Activated CD4-positive, alpha-beta T cell treated with anti-CD3 and anti-CD28 coated beads for 48 hours (primary cell): ENCODE measurements around the gene NUDT16.
"Not testable (repeated sequence)": the region's sequence is repeated elsewhere in the genome, so short reads cannot be mapped to it uniquely, and the experiment has no call there.

Experiments
- DNase-seq: peaks from one replicate; pipeline ENCODE4 v3.0.0-alpha.2; 2020

NUDT16 gene

DNA sequence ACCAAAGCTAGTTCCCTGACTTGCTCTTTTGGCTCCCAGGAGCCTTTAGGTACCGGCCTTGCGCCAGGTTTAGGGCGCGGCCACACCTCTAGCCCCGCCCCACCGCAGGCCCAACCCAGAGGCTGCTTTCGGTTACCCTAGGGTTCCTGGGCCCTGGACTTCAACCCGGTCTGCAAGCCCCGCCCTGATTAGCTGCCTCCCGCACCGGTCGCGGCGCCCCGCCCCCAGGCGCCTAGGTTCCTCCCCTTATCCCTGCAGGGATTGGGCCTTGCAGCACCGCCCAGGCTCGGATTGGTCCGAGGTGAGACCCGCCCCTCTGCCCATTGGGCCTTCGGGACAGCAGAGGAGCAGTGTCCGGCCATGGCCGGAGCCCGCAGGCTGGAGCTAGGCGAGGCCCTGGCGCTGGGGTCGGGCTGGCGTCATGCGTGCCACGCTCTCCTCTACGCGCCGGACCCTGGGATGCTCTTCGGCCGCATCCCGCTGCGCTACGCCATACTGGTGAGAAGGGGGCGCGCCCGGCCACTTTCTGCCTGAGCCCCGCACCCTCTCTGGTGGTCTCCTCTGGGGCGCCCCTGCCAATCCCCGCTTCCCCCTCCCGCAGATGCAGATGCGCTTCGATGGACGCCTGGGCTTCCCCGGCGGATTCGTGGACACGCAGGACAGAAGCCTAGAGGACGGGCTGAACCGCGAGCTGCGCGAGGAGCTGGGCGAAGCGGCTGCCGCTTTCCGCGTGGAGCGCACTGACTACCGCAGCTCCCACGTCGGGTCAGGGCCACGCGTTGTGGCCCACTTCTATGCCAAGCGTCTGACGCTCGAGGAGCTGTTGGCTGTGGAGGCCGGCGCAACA is at the start of gene NUDT16:
TSS of gene NUDT16 (plus strand) at position 330 of the 847 bp plus-strand sequence. CDS start at position 361, 31 bp downstream.
- peak; percentile 98 for DNase-seq

DNA sequence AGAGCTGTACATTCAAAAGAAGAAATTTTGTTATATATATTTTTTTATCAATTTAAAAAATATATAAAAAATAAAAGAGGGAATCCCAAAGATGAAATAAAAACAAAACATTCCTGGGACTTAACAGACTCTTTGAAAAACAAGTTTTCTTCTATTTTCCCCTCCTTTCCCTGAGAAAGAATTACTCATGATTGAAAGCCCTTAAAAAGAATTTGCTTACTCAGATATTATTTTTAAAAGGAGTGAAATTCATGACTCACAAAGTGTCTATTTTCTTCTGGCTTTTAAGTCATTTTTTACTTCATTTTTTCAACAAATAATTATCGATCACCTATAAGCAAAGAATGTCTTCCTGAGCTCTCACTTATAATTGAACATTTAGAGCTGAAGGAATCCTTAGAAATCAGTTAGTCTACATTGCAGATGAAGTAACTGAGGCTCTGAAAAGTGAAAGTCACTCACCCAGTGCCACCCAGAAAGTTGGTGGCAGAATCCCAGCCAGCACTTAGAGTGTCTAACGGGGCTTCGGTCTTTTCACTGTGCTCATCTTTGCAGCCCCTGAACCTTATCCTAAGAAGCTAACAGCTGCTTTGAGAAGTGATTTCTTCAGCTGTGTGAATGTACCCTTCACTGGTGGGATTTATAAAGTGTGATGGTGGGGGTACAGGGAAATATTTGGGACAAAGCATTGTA is 42.5 kb upstream of the NUDT16 start:
- no peak for DNase-seq

DNA sequence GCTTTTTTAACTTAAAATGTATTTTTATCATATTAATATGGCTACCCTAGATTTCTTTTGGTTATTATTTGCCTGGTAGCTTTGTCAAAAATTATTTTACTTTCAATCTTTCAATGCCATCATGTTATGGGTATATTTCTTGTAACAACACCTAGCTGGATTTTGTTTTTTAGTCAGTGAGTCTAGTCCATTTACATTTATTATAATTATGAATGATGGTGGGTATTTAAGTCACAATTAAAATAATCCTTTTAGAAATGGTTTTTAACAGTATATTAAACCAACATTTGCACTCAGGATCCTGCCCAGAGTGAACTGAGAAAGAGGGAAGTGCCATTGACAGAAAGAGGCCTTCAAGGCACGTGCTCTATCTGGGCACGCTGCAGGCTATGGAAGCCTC is 39.8 kb upstream of the NUDT16 start:
- no peak for DNase-seq

DNA sequence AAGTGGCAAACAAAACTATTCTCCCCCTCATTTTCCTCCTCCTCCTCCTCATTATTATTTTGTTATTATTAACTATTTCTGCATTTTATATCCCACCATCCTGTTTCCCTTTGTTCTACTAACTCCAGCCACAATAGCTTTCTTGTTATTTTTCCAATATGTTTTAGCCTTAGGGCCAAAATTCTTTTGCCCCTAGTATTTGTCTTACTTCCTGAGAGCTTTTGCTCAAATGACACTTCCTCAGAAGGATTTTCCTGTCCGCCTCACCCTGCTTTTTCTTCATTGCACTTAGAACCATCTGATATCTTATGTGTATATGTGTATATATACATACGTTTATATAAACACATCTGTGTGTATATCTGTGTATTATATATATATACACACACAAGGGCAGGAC is 32.7 kb upstream of the NUDT16 start:
- no peak for DNase-seq

DNA sequence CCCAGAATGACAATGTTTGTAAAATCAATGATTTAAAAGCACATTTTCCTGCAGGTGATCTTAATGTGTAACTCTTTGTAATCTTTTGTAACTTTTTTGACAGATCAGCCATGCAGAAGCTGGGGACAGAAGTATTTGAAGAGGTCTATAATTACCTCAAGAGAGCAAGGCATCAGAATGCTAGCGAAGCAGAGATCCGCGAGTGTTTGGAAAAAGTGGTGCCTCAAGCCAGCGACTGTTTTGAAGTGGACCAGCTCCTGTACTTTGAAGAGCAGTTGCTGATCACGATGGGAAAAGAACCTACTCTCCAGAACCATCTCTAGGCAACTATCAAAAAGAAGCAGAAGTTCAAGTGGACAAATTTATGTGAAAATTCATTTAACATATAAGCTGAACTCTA is 32.1 kb upstream of the NUDT16 start:
- no peak for DNase-seq

DNA sequence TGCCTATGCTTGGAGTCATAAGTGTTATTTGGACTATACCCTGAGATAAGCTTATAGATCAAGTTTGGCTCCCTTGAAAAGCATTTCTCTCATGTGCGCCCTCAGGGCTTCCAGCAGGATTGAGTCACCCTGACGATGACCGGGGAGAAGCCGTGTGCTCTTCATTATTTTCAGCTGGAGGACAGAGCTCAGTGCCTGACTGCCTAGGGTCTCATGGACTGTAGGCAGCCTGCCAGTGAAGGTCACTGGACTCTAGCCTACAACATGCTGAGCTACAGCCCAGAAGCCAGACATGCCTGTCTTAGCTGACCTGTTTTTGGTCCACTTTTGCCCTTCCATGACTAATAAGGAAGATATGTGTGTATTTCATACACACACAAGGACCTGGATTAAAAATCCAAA is 31.6 kb upstream of the NUDT16 start:
- no peak for DNase-seq

DNA sequence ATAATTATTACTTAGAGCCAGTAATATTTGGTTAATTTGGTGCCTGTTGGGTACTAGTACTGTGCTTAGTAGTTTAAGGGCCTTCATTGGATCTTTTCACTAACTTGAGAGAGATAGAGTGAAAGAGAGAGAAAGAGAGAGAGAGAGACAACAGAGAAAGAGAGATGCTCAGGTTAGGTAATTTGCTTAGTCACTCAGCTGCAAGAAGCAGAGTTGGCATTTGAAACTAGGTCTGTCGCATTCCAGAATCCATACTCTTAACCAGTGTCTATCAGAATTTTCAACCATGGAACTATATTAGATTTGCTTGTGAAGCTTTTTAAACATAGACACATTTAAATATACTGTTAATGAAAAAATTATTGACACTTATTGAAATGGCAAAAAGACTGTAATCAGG is 31.1 kb upstream of the NUDT16 start:
- DNase-seq = no peak

DNA sequence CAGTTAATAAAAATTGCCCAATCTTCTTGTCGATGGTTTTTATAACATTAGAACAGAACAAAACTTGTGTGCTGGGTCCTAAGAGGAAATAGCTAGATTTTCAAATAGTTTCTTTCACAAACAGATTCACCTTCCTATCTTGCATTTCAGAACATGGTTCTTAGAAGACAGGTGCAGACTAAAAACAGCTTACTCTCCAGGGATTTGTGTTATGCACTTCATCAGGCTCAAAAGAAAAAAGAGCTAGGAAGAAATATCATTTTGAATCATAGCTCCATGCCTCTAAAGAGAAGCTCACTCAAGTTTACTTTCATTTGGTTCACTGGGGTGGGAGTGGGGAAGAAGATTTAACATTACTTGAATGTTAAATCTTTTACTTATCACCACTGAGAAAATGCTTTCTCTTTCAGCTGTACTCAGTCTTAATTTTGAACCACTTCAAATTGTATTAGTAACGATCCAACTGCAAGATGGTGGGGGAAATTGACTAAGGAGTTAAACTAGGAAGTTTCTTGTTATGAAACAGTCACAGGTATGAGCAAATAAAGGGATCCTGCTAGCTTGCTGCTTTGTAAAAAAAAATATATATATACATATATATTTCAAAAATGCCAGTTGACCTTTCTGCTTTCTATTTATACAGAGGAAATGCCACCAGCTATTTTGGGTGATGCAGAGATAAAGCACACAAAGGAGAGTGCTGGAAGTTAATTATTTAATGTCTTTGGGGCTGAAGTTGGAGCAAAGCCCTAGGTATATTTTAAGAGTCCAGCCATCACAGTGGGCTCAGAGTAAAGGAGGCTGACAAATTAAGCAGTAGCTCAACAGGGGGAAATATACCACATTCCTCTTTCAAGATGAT is 28.3 kb upstream of the NUDT16 start:
- DNase-seq = no peak

DNA sequence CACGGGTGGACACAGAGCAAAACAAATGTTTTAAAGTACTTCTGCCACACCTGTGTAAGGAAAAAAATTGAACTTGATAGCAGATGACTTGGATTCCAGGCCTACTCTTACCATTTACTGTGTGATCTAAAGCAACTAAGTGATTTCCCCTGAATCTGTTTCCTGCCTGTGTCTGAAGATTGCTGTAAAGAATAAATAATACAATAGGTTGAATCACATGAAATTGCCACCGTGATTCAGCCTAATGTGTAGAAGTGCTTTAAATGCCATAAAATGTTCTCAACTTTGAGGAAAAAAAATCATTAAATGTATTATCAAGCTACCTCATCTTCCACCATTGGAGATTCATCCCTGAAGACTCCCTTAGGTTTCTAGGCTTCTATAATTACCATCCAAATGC is 27.6 kb upstream of the NUDT16 start:
- no peak for DNase-seq

DNA sequence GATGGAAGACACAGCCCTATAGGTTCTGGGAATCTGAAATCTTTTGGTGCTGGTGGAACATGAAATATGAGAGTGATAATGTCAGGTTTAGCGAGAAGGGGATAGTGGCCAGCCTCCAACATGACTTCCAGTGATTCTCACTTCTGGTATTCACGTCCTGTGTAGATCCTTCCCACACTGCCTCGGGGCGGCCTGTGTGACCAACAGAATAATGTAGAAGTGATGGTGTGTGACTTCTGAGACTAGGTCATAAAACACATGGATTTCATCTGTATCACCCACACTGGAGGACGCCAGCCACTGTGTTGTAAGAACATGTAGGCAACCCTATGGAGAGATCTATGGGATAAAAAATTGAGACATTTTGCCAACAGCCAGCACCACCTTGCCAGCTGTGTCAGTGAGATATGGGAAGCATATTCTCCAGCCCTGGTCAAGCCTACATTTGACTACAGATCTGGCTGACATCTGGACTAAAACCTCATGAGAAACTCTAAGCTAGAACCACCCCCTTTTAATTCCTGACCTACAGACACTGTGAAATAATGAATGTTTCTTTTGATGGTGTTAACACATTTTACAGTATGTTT is 25.5 kb upstream of the NUDT16 start:
- no peak for DNase-seq

DNA sequence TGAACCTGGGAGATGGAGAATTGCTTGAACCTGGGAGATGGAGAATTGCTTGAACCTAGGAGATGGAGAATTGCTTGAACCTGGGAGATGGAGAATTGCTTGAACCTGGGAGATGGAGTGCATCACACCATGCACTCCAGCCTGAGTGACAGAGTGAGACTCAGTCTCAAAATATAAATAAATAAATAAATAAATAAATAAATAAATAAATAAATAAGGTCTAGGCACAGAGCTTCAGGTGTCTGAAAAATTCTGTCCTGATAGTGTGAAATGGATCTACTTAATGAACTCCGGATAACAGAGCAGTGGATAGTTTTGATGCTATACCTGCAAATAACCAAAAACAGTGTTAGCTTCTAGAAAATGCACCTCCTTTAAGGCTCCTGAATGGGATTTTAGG is 24.3 kb upstream of the NUDT16 start:
- no peak for DNase-seq

DNA sequence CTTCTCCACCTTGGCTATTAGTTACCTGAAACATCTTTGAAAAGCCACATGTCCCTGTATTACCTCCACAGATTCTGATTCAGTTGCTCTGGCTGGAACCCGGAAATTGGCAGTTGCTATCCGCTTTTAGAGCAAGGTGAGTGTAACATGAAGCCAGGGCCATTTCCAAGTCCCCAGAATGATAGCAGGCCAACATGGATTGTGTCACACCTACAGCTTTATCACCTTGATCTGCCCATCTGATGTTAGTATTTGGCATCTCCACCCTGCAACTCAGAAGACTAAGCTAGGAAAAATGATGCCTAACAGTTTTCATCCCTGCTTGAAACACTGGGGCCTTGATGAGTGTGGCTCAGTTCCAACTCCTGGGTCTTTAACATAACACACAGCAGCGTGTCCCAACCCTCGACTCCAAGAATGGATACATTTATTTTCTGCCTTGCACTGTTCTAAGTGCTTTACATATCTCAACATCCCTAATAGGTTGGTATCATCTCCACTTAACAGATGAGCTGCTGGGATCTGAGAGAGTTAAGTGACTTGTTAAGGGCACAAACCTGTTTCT is 21.3 kb upstream of the NUDT16 start:
- DNase-seq = no peak

DNA sequence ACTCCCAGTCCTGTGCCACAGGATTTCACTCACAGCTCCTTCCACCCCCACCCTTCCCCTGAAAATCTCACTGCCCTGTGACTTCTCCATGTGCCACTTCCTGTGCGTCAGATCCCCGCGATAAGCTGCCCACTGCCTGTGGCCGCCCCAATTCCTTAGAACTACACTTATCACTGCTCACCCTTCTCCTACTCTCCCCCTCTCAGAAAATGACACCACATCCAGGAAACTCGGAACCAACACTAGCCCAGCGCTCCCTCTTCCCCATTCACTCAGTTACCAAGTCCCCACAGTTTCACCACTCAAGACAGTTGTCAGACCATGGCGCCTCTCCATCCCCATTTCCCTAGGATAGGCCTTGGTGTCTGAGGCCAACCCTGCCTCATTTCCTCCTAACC is 20.5 kb upstream of the NUDT16 start:
- peak; percentile 38 for DNase-seq

DNA sequence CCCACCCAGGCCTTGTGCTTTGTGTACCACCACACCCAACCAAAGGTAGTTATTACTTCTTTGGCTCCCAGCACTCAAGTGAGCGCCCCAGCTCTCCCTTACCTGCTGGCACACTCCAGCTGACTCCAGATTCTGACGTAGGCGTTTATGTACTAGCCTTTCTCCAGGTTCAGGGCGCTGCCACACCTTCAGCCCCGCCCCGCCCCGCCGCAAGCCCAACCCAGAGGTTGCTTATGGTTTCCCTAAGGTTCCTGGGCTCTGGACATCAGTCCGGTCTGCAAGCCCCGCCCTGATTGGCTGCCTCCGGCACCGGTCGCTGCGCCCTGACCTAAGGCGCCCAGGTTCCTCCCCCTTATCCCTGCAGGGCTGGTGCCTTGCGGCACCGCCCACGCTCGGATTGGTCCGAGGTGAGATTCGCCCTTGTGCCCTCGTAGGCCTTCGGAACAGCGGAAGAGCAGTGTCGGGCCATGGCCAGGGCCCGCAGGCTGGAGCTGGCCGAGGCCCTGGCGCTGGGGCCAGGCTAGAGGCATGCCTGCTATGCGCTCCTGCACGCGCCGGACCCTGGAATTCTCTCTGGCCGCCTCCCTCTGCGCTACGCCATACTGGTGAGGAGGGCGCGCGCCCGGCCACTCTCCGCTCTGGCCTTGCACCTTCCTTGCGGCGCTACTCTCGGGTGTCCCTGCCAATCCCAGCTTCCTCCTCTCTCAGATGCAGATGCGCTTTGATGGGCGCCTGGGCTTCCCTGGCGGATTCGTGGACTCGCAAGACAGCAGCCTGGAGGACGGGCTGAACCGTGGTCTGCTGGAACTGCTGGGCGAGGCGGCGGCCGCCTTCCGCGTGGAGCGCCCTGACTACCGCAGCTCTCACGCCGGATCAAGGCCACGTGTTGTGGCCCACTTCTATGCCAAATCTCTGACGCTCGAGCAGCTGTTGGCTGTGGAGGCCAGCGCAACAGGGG is 19.8 kb upstream of the NUDT16 start:
- peak; percentile 34 for DNase-seq

DNA sequence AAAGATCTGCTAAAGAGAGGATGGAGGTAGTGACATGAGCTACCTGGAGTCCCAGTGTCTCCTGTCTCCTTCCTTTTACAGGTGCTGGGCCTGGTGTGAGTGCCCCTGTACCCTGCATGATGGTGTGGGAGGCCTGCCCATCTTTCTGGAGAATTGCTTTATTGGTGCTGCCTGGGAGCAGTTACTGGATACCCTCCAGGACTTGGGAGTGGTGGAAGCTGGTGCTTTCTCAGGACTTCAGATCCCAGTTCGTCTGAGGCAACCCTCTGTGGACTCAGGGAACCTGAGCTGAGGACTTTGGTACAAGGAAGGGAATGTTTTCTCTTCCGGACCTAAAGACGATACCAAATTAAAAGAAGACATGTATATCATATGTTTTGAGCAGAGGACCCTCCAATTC is 18.3 kb upstream of the NUDT16 start:
- no peak for DNase-seq

DNA sequence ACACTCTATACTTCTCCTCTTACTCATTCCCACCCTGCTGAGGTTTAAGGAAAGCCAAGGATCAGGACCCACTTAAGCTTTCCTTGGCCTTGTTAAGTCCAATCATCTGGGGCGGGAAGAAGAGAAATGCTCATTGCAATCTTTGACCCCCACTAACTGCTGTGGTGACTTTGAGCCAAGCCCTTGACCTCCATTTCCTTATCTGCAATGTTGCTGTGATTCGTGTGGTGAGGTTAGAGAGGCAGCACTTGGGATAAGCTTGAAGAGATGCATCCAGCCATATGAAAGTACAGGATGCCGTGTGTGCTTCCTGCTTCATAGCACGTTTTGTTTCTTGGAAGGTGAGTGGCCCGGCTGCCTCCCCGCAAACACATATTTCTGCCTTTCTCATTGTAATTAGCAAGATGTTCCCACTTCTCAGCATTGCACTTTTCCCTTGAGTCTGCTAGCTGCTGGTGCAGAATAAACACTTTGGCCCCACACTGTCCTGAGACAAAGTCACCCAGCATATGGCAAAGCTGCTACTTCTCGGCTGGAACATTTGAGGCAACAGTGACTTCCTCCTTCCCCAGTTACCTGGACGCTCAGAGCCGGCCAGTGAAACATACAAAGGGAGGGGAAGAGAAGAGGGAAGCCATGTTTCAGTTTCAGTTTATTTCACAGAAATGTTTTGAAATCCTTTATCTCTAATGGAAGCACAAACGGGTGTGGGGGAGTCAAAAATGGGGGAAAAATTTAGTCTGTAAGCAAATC is 10.5 kb upstream of the NUDT16 start:
- no peak for DNase-seq

DNA sequence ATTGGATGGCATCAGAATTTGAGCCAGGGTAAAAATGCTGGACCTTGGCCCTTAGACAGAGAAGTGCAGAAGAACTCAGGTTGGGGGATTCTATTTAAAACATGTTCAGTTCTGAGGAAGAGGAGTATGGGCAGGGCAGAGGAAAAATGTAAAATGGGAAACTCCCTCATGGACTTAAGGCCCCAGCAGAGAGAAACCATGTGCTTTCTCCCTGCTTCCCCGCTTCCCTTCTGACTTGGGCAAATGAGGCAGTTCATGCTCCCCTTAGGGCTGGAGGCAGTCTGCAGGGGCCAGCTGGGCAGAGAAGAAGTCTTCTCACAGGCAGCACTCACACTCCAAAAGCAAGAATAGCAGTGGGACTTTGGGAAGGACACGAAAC is 9.9 kb upstream of the NUDT16 start:
- no peak for DNase-seq

DNA sequence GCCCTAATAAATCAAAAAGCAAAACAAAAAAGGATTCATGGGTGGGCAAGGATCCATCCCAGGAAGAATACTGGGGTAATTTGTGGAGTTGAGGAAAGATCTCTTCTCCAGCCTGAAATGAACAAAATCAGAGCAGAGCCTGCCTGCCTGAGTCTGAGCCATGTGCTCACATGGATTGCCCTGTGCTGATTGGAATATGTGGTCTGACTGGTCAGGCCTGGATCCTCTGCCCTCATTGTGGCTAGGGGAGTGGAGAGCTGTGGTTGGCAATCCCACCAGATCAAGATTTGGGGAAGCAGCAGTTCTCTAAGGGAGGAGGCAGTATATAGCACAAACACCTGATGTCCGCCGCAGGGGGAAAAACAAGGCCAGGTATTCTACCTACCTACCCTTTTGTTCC is 6.8 kb upstream of the NUDT16 start:
- no peak for DNase-seq

DNA sequence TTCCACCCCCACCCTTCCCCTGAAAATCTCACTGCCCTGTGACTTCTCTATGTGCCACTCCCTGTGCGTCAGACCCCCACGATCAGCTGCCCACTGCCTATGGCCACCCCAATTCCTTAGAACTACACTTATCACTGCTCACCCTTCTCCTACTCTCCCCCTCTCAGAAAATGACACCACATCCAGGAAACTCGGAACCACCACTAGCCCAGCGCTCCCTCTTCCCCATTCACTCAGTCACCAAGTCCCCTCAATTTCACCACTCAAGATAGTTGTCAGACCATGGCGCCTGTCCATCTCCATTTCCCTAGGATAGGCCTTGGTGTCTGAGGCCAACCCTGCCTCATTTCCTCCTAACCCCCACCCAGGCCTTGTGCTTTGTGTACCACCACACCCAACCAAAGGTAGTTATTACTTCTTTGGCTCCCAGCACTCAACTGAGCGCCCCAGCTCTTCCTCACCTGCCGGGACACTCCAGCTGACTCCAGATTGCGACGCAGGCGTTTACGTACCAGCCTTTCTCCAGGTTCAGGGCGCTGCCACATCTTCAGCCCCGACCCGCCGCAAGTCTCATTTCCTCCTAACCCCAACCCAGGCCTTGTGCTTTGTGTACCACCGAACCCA is 641 bp upstream of the NUDT16 start:
- not testable (repeated sequence) for DNase-seq

DNA sequence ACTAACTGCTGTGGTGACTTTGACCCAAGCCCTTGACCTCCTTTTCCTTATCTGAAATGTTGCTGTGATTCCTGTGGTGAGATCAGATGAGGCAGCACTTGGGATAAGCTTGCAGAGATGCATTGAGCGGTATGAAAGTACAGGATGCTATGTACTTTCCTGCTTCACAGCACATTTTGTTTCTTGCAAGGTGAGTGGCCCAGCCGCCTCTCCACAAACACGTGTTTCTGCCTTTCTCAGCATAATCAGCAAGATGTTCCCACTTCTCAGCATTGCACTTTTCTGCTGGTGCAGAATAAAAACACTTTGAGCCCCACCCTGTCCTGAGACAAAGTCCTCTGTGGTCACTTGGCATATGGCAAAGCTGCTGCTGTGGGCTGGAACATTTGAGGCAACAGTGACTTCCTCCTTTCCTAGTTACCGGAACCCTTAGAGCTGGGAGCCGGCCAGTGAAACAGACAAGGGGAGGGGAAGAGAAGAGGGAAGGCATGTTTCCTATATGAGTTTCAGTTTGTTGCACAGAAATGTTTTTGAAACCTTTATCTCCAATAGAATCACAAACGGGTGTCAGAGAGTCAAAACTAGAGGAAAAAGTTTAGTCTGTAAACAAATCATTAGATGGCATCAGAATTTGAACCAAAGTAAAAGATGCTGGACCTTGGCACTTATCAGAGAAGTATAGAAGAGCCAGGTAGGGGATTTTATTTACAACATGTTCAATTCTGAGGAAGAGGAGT is 5.0 kb downstream of the NUDT16 start:
- peak; percentile 17 for DNase-seq
